ENCODE results near the gene RNU6-9.
"Not testable (repeated sequence)": the region's sequence is repeated elsewhere in the genome, so short reads cannot be mapped to it uniquely, and the experiment has no call there.

RNU6-9 gene

DNA sequence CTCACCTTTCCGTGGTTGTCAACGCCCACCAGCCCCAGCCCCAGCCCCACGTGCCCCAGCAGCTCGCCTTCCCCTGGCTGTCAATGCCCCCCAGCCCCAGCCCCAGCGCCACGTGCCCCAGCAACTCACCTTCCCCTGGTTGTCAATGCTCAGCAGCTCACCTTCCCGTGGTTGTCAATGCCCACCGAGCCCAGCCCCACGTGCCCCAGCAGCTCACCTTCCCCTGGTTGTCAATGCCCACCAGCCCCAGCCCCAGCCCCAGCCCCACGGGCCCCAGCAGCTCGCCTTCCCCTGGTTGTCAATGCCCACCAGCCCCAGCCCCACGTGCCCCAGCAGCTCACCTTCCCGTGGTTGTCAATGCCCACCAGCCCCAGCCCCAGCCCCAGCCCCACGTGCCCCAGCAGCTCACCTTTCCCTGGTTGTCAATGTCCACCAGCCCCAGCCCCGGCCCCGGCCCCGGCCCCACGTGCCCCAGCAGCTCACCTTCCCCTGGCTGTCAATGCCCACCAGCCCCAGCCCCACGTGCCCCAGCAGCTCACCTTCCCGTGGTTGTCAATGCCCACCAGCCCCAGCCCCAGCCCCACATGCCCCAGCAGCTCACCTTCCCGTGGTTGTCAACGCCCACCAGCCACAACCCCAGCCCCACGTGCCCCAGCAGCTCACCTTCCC lies 15.2 kb upstream of the RNU6-9 start:
- not testable (repeated sequence) for DNase-seq (ENCODE audit: low read depth in 2 of 3, low spot score in 2 of 3)

GRCh38 chr19:878751-879561 lies 14.3 kb upstream of the RNU6-9 start:
- DNase-seq (ENCODE audit: low read depth in 2 of 3, low spot score in 2 of 3): not testable (repeated sequence)

DNA sequence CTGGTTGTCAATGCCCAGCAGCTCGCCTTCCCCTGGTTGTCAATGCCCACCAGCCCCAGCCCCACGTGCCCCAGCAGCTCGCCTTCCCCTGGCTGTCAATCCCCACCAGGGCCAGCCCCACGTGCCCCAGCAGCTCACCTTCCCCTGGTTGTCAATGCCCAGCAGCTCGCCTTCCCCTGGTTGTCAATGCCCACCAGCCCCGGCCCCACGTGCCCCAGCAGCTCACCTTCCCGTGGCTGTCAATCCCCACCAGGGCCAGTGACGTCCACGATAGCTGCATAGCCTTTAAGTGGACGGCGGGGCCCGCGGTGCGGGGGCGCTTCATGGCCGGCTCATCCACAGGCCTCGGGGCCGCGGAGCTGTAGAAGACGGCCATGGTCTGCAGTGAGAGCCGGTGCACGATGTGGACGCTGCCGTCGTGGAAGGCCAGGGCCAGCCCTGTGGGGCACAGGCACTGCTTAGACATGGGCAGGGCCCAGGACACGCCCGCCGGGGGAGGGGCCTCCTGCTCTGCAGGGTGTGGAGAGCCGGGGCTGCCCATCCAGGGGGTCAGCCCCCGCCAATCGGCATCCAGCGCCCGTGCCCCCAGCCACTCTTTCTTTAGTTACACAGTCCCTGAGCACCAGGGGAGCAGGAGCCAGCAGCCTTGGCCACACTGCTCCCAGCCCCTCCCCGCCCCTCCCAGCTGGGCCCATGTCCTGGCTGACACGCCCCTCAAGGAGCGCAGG lies 13.4 kb upstream of the RNU6-9 start:
- no peak for DNase-seq (ENCODE audit: low read depth in 2 of 3, low spot score in 2 of 3)

DNA sequence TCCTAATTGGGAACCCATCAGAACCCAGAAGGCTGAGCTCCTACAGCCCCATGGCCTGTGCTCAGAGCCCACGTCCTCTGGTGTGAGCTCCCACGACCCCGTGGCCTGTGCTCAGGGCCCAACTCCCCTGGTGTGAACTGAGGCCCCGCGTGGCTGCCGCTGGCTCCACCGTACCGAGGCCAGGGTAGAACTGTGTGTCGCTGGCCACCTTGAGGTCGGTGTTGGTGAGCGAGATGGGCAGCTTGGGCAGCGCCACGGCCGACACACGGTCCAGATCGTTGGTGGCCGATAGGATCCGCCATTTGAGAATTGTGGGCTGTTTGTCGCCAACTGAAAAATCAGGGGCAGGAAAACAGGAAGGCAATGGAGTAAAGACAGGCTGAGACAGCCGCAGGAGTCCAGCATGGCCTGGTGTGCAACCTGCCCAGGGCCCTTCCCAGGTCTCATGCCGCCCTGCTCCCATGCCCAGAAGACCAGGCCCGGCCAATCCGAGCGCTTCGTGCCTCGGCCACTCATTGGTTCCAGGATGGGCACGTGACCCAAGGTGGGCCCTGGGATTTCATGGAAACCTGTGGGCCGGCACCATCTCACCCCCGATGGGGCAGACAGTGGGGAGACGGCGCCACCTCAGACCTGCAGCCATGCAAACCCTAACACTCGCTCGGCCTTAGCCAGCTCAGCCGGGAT lies 11.8 kb upstream of the RNU6-9 start:
- no peak for DNase-seq (ENCODE audit: low read depth in 2 of 3, low spot score in 2 of 3)

- no peak for DNase-seq (ENCODE audit: low read depth in 2 of 3, low spot score in 2 of 3)
Measured at GRCh38 chr19:882871-883497, 10.3 kb upstream of the RNU6-9 start.

DNA sequence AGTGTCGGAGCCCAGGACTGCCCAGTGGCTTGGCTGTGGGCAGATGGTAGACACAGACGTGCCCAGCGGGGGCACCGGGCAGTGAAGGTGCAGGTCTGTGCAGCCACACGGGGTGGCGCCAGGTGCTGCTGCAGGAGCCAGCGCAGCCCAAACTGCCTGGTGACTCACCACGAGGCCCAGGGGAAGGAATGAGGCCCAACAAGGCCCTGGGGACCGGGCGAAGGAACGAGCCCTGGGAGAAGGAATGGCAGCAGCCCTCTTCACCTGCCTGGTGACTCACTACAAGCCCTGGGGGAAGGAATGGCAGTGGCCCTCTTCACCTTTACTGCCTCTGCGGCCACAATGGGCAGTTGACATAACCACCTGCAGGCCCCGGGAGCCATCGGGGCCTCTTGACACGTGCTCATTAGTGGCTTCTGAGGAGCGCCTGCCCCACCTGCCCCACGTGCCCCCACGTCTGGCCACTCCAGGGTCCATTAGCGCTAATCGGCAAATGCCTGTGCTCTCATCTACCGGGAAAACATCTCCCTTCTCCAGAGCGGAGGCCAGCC lies 9.5 kb upstream of the RNU6-9 start:
- DNase-seq (ENCODE audit: low read depth in 2 of 3, low spot score in 2 of 3): no peak

GRCh38 chr19:884420-885211 lies 8.7 kb upstream of the RNU6-9 start:
- no peak for DNase-seq (ENCODE audit: low read depth in 2 of 3, low spot score in 2 of 3)

- DNase-seq (ENCODE audit: low read depth in 2 of 3, low spot score in 2 of 3): no peak
Measured at GRCh38 chr19:885536-886224, 7.6 kb upstream of the RNU6-9 start.

GRCh38 chr19:887072-887471 lies 6.2 kb upstream of the RNU6-9 start:
- no peak for DNase-seq (ENCODE audit: low read depth in 2 of 3, low spot score in 2 of 3)

DNA sequence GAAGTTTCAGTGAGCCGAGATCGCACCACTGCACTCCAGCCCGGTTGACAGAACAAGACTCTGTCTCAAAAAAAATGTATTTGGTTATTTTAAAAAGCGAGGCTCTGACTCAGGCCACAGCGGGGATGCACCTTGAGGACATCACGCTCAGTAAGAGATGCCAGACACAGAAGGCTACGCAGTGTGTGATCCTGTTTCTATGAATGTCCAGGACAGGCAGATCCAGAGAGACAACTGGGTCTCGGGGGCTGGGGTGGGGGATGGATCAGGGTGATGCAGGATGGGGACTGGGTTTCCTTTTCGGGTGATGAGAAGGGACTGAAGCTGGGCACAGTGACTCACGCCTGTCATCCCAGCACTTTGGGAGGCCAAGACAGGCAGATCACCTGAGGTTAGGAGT lies 5.7 kb upstream of the RNU6-9 start:
- DNase-seq (ENCODE audit: low read depth in 2 of 3, low spot score in 2 of 3): no peak

DNA sequence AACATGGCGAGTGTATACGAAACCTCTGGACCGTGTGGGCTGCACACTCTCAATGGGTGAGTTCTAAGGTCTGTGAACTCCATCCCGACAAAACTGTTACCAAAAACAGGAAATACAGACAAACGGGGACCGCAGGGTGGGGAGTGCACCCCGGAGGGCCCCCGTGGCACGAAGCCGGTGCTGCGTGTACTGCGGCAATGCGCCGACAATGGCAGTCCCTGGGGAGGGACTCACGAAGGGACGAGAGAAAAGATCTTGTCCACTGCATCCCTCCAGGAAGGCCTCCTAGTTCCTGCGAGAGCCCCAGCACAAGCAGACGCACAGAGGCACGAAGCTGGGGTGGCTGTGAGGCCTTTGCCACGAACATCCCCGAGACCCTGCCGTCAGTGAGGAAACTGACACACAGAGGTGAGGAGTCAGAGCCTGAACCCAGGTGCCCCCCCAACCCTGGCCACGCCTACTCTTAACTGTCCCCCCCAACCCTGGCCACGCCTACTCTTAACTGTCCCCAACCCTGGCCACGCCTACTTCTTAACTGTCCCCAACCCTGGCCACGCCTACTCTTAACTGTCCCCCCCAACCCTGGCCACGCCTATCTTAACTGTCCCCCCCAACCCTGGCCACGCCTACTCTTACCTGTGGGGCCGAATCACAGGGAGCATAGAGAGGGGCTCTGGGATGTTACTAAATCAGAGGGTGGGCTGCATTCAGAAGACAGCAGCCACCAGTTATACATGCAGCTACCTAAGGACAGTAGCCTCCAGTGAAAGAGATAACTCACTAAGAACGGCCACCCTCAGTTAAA lies 4.5 kb upstream of the RNU6-9 start:
- no peak for DNase-seq (ENCODE audit: low read depth in 2 of 3, low spot score in 2 of 3)

DNA sequence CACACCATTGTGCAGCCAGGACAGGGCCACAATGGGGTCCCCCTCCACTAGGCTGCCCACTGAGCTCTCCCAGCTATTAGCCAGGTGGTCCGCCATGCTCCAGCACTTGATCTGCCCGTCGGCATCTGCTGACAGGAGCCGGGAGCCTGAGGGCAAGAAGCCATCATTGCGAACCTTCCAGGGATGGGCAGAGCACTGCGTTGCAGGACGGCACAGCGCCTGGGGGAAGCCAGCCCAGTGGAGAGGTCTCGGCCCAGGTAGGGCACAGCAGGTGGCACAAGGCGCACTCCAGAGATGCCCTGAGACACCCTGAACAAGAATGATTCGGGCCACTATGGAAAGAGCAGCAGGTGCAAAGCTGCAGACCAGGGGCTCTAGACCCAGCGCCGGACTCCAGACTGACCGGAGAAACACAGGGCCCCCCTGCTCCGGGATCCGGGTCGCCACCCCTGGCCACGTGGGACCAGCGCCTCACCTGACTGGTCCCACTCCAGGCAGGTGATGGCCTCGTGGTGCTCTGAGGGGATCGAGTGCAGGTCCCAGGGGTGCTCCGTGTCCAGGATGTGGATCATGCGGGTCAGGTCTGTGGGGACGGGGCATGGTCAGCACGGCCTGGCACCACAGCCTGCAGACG lies 3.5 kb upstream of the RNU6-9 start:
- no peak for DNase-seq (ENCODE audit: low read depth in 2 of 3, low spot score in 2 of 3)

GRCh38 chr19:890831-891230 lies 2.5 kb upstream of the RNU6-9 start:
- DNase-seq (ENCODE audit: low read depth in 2 of 3, low spot score in 2 of 3): no peak

DNA sequence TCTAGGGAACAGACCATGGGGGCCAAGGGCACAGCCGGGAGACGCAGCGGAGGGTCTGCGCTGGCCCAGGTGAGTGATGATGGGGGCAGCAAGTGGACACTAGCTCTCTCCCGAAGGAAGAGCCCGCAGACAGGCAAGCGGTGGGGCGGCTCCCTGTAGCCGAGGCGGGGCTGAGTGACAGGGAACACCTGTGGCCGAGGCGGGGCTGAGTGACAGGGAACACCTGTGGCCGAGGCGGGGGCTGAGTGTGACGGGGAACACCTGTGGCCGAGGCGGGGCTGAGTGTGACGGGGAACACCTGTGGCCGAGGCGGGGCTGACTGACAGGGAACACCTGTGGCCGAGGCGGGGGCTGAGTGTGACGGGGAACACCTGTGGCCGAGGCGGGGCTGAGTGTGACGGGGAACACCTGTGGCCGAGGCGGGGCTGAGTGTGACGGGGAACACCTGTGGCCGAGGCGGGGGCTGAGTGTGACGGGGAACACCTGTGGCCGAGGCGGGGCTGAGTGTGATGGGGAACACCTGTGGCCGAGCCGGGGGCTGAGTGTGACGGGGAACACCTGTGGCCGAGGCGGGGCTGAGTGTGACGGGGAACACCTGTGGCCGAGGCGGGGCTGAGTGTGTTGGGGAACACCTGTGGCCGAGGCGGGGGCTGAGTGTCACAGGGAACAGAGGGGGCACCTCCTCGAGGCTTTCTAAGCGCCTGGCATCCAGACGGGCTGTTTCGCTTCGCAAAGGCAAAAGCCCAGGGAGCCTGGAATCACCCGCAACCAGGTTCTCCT lies 1.7 kb upstream of the RNU6-9 start:
- DNase-seq (ENCODE audit: low read depth in 2 of 3, low spot score in 2 of 3): not testable (repeated sequence)

GRCh38 chr19:892243-892893 lies 916 bp upstream of the RNU6-9 start:
- no peak for DNase-seq (ENCODE audit: low read depth in 2 of 3, low spot score in 2 of 3)

GRCh38 chr19:896434-896833 lies 3.1 kb downstream of the RNU6-9 start:
- no peak for DNase-seq (ENCODE audit: low read depth in 2 of 3, low spot score in 2 of 3)

DNA sequence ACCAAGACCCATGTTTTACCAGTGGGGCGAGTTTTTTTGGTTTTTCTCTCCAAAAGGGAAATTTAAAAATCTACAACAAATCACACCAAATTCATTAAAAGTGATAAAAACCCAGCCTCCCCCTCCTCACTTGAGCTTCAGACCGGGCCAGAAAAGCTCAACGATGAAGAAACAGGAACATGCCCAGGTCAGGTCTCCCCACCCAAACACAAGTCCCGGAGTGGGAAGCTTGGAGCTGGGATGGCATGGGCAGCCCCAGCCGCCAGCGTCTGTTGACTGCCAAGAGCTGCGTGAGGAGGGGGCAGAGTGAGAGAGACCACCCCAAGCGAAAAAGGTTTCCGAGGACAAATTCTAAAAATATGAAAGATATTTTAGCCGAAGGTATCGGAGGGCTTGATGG lies 3.7 kb downstream of the RNU6-9 start:
- no peak for DNase-seq (ENCODE audit: low read depth in 2 of 3, low spot score in 2 of 3)

Measured in activated CD8-positive, alpha-beta memory T cell treated with anti-CD3 and anti-CD28 coated beads for 48 hours (primary cell).